HEK293T (cell line): ENCODE results near the gene KCNJ10.

Experiments
- CTCF ChIA-PET: fragments of 350-600 bp; formaldehyde crosslinking; extraction: SDS; loops from one replicate; lab custom pipeline; 2021; ENCODE audit warnings: antibody characterized with exemption, inconsistent platforms; lab: Yijun Ruan, JAX
- POLR2A ChIA-PET: fragments of 350-600 bp; formaldehyde crosslinking; extraction: SDS; loops from one replicate; lab custom pipeline; 2020; ENCODE audit warnings: antibody characterized with exemption, inconsistent platforms; lab: Yijun Ruan, JAX
- DNase-seq: peaks from one replicate; pipeline ENCODE4 v3.0.0; 2012; ENCODE audit warnings: mixed read lengths; ENCODE audit errors: extremely low spot score
- ARNT ChIP-seq: fragments of 450-650 bp; IDR thresholded peaks from 2 replicates; pipeline ENCODE4 v1.6.1; 2017; ENCODE audit warnings: mild to moderate bottlenecking
- BHLHE40 ChIP-seq: fragments of 450-650 bp; IDR thresholded peaks from 2 replicates; pipeline ENCODE4 v1.6.1; 2016; ENCODE audit warnings: mild to moderate bottlenecking, moderate library complexity, borderline replicate concordance
- CTBP1 ChIP-seq: fragments of 450-650 bp; IDR thresholded peaks from 2 replicates; pipeline ENCODE4 v1.6.1; 2016; ENCODE audit warnings: borderline replicate concordance
- ELF4 ChIP-seq: fragments of 450-650 bp; IDR thresholded peaks from 2 replicates; pipeline ENCODE4 v1.6.1; 2017; ENCODE audit warnings: antibody characterized with exemption
- FOXA1 ChIP-seq: fragments of 450-650 bp; IDR thresholded peaks from 2 replicates; pipeline ENCODE4 v1.6.1; 2016; ENCODE audit warnings: mild to moderate bottlenecking
- FOXK2 ChIP-seq: fragments of 450-650 bp; IDR thresholded peaks from 2 replicates; pipeline ENCODE4 v1.6.1; 2016; ENCODE audit warnings: mild to moderate bottlenecking
- FOXM1 ChIP-seq: fragments of 450-650 bp; IDR thresholded peaks from 2 replicates; pipeline ENCODE4 v1.6.1; 2017; ENCODE audit warnings: mild to moderate bottlenecking, borderline replicate concordance
- HDGF ChIP-seq: fragments of 450-650 bp; IDR thresholded peaks from 2 replicates; pipeline ENCODE4 v1.6.1; 2017; ENCODE audit warnings: antibody characterized with exemption, borderline replicate concordance
- L3MBTL2 ChIP-seq: fragments of 450-650 bp; conservative IDR thresholded peaks from 2 replicates; pipeline ENCODE4 v1.6.1; 2016; ENCODE audit warnings: mild to moderate bottlenecking
- LEF1 ChIP-seq: fragments of 450-650 bp; IDR thresholded peaks from 2 replicates; pipeline ENCODE4 v1.6.1; 2017; ENCODE audit warnings: mild to moderate bottlenecking, borderline replicate concordance
- NFRKB ChIP-seq: fragments of 450-650 bp; IDR thresholded peaks from 2 replicates; pipeline ENCODE4 v1.6.1; 2016; ENCODE audit warnings: mild to moderate bottlenecking, moderate library complexity
- PKNOX1 ChIP-seq: fragments of 450-650 bp; IDR thresholded peaks from 2 replicates; pipeline ENCODE4 v1.6.1; 2016
- SP1 ChIP-seq: fragments of 450-650 bp; IDR thresholded peaks from 2 replicates; pipeline ENCODE4 v1.6.1; 2017
- SUZ12 ChIP-seq: fragments of 450-650 bp; IDR thresholded peaks from 2 replicates; pipeline ENCODE4 v1.6.1; 2016; ENCODE audit warnings: mild to moderate bottlenecking
- TARDBP ChIP-seq: fragments of 450-650 bp; IDR thresholded peaks from 2 replicates; pipeline ENCODE4 v1.6.1; 2016
- ZNF384 ChIP-seq: fragments of 450-650 bp; IDR thresholded peaks from 2 replicates; pipeline ENCODE4 v1.6.1; 2016

Gene KCNJ10

GRCh38 chr1:160049101-160049500, 20.9 kb downstream of the KCNJ10 start:
- ChIA-PET POLR2A (no interaction called here), CTCF (no interaction called here)
- TF ChIP-seq HDGF (no peak), L3MBTL2 (no peak), CTBP1 (no peak), SUZ12 (no peak)
- no peak for DNase-seq

GRCh38 chr1:160048335-160048734, 21.6 kb downstream of the KCNJ10 start:
- TF ChIP-seq FOXM1, result no peak
- TF ChIP-seq ELF4, result no peak
- TF ChIP-seq SP1, result no peak
- TF ChIP-seq TARDBP, result no peak
- no peak for TF ChIP-seq PKNOX1
- no peak for TF ChIP-seq ARNT
- no peak for TF ChIP-seq L3MBTL2
- TF ChIP-seq BHLHE40, result no peak
- TF ChIP-seq HDGF, result no peak
- no peak for TF ChIP-seq SUZ12
- no peak for TF ChIP-seq FOXK2
- TF ChIP-seq ZNF384, result no peak
- no peak for TF ChIP-seq NFRKB
- no peak for DNase-seq
- CTCF ChIA-PET, result interaction anchor here (3.7 kb wide), 1 partner anchor 30 kb away, joined by 43 read pairs; no protein-coding TSS in a partner anchor
- POLR2A ChIA-PET, result no interaction called here

- DNase-seq, result no peak
- POLR2A ChIA-PET, result no interaction called here
- CTCF ChIA-PET, result interaction anchor here (0.6 to 3.7 kb wide), 20 partner anchors 8 to 1382 kb away, joined by 3 to 43 read pairs (median 6); partner anchors contain the start of genes KCNJ10, KCNJ9 and PIGM
- no peak for TF ChIP-seq BHLHE40
- TF ChIP-seq CTBP1, result no peak
- no peak for TF ChIP-seq LEF1
- no peak for TF ChIP-seq ARNT
- no peak for TF ChIP-seq FOXA1
- TF ChIP-seq HDGF, result no peak
- TF ChIP-seq FOXK2, result no peak
- no peak for TF ChIP-seq L3MBTL2
- no peak for TF ChIP-seq TARDBP
- no peak for TF ChIP-seq SUZ12
- no peak for TF ChIP-seq ELF4
- no peak for TF ChIP-seq ZNF384
- TF ChIP-seq PKNOX1, result no peak
- TF ChIP-seq NFRKB, result no peak
- TF ChIP-seq FOXM1, result no peak
- no peak for TF ChIP-seq SP1
Measured at GRCh38 chr1:160047111-160047991, 22.6 kb downstream of the KCNJ10 start.

GRCh38 chr1:160046494-160047110, 23.4 kb downstream of the KCNJ10 start:
- POLR2A ChIA-PET, result no interaction called here
- DNase-seq, result peak; percentile 67
- TF ChIP-seq BHLHE40, result no peak
- no peak for TF ChIP-seq L3MBTL2
- TF ChIP-seq ARNT, result no peak
- no peak for TF ChIP-seq PKNOX1
- no peak for TF ChIP-seq SUZ12
- TF ChIP-seq ELF4, result no peak
- no peak for TF ChIP-seq CTBP1
- no peak for TF ChIP-seq FOXM1
- no peak for TF ChIP-seq HDGF
- TF ChIP-seq TARDBP, result no peak
- no peak for TF ChIP-seq NFRKB
- TF ChIP-seq FOXK2, result no peak
- TF ChIP-seq SP1, result no peak
- no peak for TF ChIP-seq LEF1
- no peak for TF ChIP-seq FOXA1
- no peak for TF ChIP-seq ZNF384

GRCh38 chr1:160045653-160046052, 24.3 kb downstream of the KCNJ10 start:
- CTCF ChIA-PET, result interaction anchor here (1.0 to 3.7 kb wide), 15 partner anchors 8 to 72 kb away, joined by 3 to 43 read pairs (median 7); partner anchors contain the start of genes KCNJ10, KCNJ9 and PIGM
- TF ChIP-seq LEF1, result no peak
- no peak for TF ChIP-seq SP1
- TF ChIP-seq L3MBTL2, result no peak
- no peak for TF ChIP-seq NFRKB
- TF ChIP-seq ELF4, result no peak
- no peak for TF ChIP-seq SUZ12
- TF ChIP-seq FOXM1, result no peak
- DNase-seq, result no peak
- POLR2A ChIA-PET, result interaction anchor here (0.7 kb wide), 1 partner anchor 120 kb away, joined by 3 read pairs; the partner anchor contains the start of gene TAGLN2

More at GRCh38 chr1:160046494-160047110, 23.4 kb downstream of the KCNJ10 start:
- CTCF ChIA-PET, result interaction anchor here (0.6 to 3.7 kb wide), 24 partner anchors 8 to 1382 kb away, joined by 3 to 43 read pairs (median 4); partner anchors contain the start of genes KCNJ10, KCNJ9 and PIGM

- CTCF ChIA-PET, result no interaction called here
Measured at GRCh38 chr1:160043543-160043942, 26.4 kb downstream of the KCNJ10 start.

More at GRCh38 chr1:160043543-160043942, 26.4 kb downstream of the KCNJ10 start:
- POLR2A ChIA-PET, result interaction anchor here (0.9 kb wide), 1 partner anchor 12 kb away, joined by 3 read pairs; the partner anchor contains the start of gene PIGM
- TF ChIP-seq ZNF384 (no peak), PKNOX1 (no peak), CTBP1 (no peak), NFRKB (no peak), TARDBP (no peak), BHLHE40 (no peak), SUZ12 (no peak), SP1 (no peak), FOXM1 (no peak), ARNT (no peak), LEF1 (no peak), L3MBTL2 (no peak), FOXK2 (no peak), ELF4 (no peak), FOXA1 (no peak), HDGF (no peak)
- DNase-seq, result no peak
